ENCODE measurements around the gene MRPL10. TPM values are rescaled to one million over a fixed set of nuclear protein-coding genes. Genes with fewer than 3 reads are reported as not detected.

The MRPL10 gene
- total and polyA plus RNA-seq, 2 experiments from 2014 or later, result 50.2 to 74.7 TPM

DNA sequence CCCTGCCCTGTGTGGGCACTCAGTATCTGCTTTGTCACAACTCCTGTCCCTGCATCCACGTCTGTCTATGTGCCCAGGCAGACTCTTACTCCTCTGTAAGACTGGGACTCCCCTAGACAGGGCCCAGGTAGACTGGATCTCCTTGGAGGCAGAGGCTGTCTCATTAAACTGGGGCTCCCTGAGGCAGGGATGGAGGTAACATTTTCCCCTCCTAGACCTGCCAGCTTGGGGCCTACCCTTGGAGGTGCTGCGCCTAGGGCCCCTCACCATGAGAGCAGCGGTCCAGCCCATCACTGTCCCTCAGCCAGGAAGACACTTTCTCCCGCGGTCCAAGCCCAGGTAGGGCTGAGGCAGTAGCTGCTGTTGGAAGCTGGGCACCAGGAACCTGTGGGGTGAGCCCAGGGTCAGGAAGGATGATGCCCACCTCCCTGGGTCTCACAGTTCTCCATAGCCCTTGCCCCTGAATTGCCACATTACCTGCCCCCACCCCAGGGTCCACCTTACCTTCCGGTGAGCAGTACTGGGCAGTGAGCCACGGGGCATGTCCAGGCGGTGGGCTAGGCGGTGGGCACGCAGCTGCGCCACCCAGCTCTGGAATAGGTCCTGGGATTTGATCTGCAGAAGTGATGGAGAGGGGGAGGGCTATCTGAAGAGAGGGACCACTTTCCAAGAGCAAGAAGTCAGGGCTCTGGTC is 13.2 kb downstream of the MRPL10 start (continued):
- TF ChIP-seq, protein P1, sequence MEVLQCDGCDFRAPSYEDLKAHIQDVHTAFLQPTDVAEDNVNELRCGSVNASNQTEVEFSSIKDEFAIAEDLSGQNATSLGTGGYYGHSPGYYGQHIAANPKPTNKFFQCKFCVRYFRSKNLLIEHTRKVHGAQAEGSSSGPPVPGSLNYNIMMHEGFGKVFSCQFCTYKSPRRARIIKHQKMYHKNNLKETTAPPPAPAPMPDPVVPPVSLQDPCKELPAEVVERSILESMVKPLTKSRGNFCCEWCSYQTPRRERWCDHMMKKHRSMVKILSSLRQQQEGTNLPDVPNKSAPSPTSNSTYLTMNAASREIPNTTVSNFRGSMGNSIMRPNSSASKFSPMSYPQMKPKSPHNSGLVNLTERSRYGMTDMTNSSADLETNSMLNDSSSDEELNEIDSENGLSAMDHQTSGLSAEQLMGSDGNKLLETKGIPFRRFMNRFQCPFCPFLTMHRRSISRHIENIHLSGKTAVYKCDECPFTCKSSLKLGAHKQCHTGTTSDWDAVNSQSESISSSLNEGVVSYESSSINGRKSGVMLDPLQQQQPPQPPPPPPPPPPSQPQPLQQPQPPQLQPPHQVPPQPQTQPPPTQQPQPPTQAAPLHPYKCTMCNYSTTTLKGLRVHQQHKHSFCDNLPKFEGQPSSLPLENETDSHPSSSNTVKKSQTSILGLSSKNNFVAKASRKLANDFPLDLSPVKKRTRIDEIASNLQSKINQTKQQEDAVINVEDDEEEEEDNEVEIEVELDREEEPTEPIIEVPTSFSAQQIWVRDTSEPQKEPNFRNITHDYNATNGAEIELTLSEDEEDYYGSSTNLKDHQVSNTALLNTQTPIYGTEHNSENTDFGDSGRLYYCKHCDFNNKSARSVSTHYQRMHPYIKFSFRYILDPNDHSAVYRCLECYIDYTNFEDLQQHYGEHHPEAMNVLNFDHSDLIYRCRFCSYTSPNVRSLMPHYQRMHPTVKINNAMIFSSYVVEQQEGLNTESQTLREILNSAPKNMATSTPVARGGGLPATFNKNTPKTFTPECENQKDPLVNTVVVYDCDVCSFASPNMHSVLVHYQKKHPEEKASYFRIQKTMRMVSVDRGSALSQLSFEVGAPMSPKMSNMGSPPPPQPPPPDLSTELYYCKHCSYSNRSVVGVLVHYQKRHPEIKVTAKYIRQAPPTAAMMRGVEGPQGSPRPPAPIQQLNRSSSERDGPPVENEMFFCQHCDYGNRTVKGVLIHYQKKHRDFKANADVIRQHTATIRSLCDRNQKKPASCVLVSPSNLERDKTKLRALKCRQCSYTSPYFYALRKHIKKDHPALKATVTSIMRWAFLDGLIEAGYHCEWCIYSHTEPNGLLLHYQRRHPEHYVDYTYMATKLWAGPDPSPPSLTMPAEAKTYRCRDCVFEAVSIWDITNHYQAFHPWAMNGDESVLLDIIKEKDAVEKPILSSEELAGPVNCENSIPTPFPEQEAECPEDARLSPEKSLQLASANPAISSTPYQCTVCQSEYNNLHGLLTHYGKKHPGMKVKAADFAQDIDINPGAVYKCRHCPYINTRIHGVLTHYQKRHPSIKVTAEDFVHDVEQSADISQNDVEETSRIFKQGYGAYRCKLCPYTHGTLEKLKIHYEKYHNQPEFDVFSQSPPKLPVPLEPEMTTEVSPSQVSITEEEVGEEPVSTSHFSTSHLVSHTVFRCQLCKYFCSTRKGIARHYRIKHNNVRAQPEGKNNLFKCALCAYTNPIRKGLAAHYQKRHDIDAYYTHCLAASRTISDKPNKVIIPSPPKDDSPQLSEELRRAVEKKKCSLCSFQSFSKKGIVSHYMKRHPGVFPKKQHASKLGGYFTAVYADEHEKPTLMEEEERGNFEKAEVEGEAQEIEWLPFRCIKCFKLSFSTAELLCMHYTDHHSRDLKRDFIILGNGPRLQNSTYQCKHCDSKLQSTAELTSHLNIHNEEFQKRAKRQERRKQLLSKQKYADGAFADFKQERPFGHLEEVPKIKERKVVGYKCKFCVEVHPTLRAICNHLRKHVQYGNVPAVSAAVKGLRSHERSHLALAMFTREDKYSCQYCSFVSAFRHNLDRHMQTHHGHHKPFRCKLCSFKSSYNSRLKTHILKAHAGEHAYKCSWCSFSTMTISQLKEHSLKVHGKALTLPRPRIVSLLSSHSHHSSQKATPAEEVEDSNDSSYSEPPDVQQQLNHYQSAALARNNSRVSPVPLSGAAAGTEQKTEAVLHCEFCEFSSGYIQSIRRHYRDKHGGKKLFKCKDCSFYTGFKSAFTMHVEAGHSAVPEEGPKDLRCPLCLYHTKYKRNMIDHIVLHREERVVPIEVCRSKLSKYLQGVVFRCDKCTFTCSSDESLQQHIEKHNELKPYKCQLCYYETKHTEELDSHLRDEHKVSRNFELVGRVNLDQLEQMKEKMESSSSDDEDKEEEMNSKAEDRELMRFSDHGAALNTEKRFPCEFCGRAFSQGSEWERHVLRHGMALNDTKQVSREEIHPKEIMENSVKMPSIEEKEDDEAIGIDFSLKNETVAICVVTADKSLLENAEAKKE (CRISPR knock-in tag; IDR thresholded peaks at IDR 0.05), result no peak
- TF ChIP-seq, protein P2, sequence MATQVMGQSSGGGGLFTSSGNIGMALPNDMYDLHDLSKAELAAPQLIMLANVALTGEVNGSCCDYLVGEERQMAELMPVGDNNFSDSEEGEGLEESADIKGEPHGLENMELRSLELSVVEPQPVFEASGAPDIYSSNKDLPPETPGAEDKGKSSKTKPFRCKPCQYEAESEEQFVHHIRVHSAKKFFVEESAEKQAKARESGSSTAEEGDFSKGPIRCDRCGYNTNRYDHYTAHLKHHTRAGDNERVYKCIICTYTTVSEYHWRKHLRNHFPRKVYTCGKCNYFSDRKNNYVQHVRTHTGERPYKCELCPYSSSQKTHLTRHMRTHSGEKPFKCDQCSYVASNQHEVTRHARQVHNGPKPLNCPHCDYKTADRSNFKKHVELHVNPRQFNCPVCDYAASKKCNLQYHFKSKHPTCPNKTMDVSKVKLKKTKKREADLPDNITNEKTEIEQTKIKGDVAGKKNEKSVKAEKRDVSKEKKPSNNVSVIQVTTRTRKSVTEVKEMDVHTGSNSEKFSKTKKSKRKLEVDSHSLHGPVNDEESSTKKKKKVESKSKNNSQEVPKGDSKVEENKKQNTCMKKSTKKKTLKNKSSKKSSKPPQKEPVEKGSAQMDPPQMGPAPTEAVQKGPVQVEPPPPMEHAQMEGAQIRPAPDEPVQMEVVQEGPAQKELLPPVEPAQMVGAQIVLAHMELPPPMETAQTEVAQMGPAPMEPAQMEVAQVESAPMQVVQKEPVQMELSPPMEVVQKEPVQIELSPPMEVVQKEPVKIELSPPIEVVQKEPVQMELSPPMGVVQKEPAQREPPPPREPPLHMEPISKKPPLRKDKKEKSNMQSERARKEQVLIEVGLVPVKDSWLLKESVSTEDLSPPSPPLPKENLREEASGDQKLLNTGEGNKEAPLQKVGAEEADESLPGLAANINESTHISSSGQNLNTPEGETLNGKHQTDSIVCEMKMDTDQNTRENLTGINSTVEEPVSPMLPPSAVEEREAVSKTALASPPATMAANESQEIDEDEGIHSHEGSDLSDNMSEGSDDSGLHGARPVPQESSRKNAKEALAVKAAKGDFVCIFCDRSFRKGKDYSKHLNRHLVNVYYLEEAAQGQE (IDR thresholded peaks at IDR 0.05; ENCODE audit: unreplicated experiment), result no peak

DNA sequence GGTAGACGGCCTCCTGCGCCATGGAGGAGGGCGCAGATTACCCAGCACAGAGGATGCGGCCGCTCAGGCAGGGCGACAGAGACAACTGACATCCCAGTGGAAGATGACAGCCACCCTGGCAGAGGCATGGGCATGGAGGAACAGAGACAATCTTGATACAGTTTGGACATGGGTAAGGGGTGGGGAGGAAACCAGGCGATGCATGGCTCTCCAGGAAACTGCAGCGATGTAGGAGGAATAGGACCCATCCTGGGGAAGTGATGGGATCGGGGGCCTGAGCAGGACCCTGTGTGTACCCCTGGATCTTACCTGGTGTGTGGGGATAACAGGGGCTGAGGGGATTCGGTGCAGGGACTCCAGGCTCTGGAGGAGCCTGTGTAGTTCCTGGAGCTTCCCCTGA is 14.4 kb downstream of the MRPL10 start:
- Mint-ChIP-seq H3K36me3 (ENCODE audit: low read depth) (peaks cover 3% of the 10 kb centered on the region; the same call in 1 of the 3 replicates), H3K9me3 (no peaks in the 10 kb centered on the region; the same call in 2 of the 3 replicates), H3K27me3 (ENCODE audit: insufficient read depth, low read depth, poor library complexity) (peaks cover 9% of the 10 kb centered on the region), H3K4me3 (no peak overlapping the region), H3K27ac (no peak overlapping the region), H3K4me1 (peaks cover 8% of the 10 kb centered on the region)
- no peak overlapping the region for H3K4me2 ChIP-seq
- DNase-seq (ENCODE audit: low spot score) (no peak), ATAC-seq (no peak)
- no peaks in the 10 kb centered on the region for H3K36me3 ChIP-seq (ENCODE audit: insufficient read depth)
- no peaks in the 10 kb centered on the region for H4K20me1 ChIP-seq (replicated peaks; ENCODE audit: insufficient read depth)
- no peak overlapping the region for H3K27ac ChIP-seq (ENCODE audit: low read depth)
- no peaks in the 10 kb centered on the region for H3K79me2 ChIP-seq (replicated peaks; ENCODE audit: insufficient read depth)
- no peak overlapping the region for H2AFZ ChIP-seq
- H3K27me3 ChIP-seq (ENCODE audit: insufficient read depth), result no peaks in the 10 kb centered on the region
- no peaks in the 10 kb centered on the region for H3K9me2 ChIP-seq (ENCODE audit: insufficient read depth)
- no peak overlapping the region for H3K4me3 ChIP-seq
- peaks cover 7% of the 10 kb centered on the region; the same call in 1 of the 2 replicates for H3K4me1 ChIP-seq (ENCODE audit: insufficient read depth)
- no peaks in the 10 kb centered on the region for H3F3A ChIP-seq (replicated peaks; ENCODE audit: low read depth)
- TF ChIP-seq, protein P3, sequence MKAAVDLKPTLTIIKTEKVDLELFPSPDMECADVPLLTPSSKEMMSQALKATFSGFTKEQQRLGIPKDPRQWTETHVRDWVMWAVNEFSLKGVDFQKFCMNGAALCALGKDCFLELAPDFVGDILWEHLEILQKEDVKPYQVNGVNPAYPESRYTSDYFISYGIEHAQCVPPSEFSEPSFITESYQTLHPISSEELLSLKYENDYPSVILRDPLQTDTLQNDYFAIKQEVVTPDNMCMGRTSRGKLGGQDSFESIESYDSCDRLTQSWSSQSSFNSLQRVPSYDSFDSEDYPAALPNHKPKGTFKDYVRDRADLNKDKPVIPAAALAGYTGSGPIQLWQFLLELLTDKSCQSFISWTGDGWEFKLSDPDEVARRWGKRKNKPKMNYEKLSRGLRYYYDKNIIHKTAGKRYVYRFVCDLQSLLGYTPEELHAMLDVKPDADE (IDR thresholded peaks at IDR 0.05), result no peak
- TF ChIP-seq NANOG (IDR thresholded peaks at IDR 0.05; ENCODE audit: borderline replicate concordance), result no peak
- TF ChIP-seq STAT1 (IDR thresholded peaks at IDR 0.05; ENCODE audit: unreplicated experiment), result no peak
- no peak for TF ChIP-seq JUNB (IDR thresholded peaks at IDR 0.05; ENCODE audit: unreplicated experiment)
- TF ChIP-seq, protein P2 (IDR thresholded peaks at IDR 0.05; ENCODE audit: unreplicated experiment), result no peak
- TF ChIP-seq EZH2 (IDR thresholded peaks at IDR 0.05; ENCODE audit: low read depth, unreplicated experiment), result no peak
- no peak for TF ChIP-seq ZNF114 (CRISPR knock-in tag; IDR thresholded peaks at IDR 0.05)
- TF ChIP-seq CREB1 (CRISPR knock-in tag; IDR thresholded peaks at IDR 0.05; ENCODE audit: low read depth), result no peak
- TF ChIP-seq EZH2phosphoT487 (IDR thresholded peaks at IDR 0.05; ENCODE audit: unreplicated experiment), result no peak

Measured in GM23338 (cell line).